Panc1 (cell line): Measurements from ENCODE around the gene KCNK5. TPM values are rescaled to one million over a fixed set of nuclear protein-coding genes. Genes with fewer than 3 reads are reported as not detected.

Experiments used
- ATAC-seq: fragments of 200-7000 bp; cut with Tn5 transposase; 2 replicates; pipeline ENCODE4 v1.9.1; 2020; ENCODE audit warnings: mild to moderate bottlenecking, moderate library complexity
- BruUV-seq: library from RNA; stranded (reverse); fragments of 400-500 nt; replicated peaks from 2 replicates; lab custom pipeline; 2021; lab: Mats Ljungman, UMichigan
- CTCF ChIA-PET: fragments of 300-600 bp; sonication (Branson Sonifier 250); formaldehyde crosslinking; loops from one replicate; lab custom pipeline; 2022; ENCODE audit warnings: antibody characterized with exemption; lab: Charles Lee
- POLR2A ChIA-PET: fragments of 300-600 bp; sonication (Branson Sonifier 250); formaldehyde crosslinking; loops from one replicate; lab custom pipeline; 2022; ENCODE audit warnings: antibody characterized with exemption; lab: Charles Lee
- DNase-seq: peaks from one replicate; pipeline ENCODE4 v3.0.0-alpha.2; 2010; ENCODE audit warnings: low read depth, low spot score
- H3K27ac ChIP-seq: 2 replicates; pipeline ENCODE4 v1.5.1; 2011; ENCODE audit warnings: mild to moderate bottlenecking, low read length, inconsistent platforms
- H3K27me3 ChIP-seq: fragments of 200-500 bp; sonication (Bioruptor generic); 2 replicates; pipeline ENCODE4 v1.6.0; 2014; ENCODE audit warnings: low read length, inconsistent platforms; ENCODE audit not compliant: control insufficient read depth, insufficient read depth
- H3K36me3 ChIP-seq: fragments of 200-500 bp; sonication (Bioruptor generic); 2 replicates; pipeline ENCODE4 v1.5.1; 2014; ENCODE audit warnings: inconsistent platforms, mild to moderate bottlenecking, low read length, moderate library complexity; ENCODE audit not compliant: control insufficient read depth, insufficient read depth
- H3K4me1 ChIP-seq: 2 replicates; pipeline ENCODE4 v1.5.1; 2011; ENCODE audit warnings: inconsistent platforms, mild to moderate bottlenecking, low read length, moderate library complexity; ENCODE audit not compliant: control insufficient read depth, insufficient read depth
- H3K4me3 ChIP-seq, 2 experiments: 2 replicates each; pipeline ENCODE4 v1.5.1; 2011 to 2012; ENCODE audit warnings: low read depth in 2 of 2, low read length in 2 of 2, mild to moderate bottlenecking in 2 of 2, inconsistent platforms in 1 of 2, moderate library complexity in 1 of 2
- H3K9me3 ChIP-seq: fragments of 200-500 bp; sonication (Bioruptor generic); 2 replicates; pipeline ENCODE4 v1.5.1; 2014; ENCODE audit warnings: low read depth, mild to moderate bottlenecking, inconsistent platforms, low read length, moderate library complexity; ENCODE audit not compliant: control insufficient read depth, insufficient read depth
- POLR2AphosphoS5 ChIP-seq: IDR thresholded peaks from 2 replicates; pipeline ENCODE4 v1.6.1; 2012; ENCODE audit warnings: mild to moderate bottlenecking, low read depth, low read length, moderate library complexity
- SIN3A ChIP-seq: IDR thresholded peaks from 2 replicates; pipeline ENCODE4 v1.6.1; 2012; ENCODE audit warnings: low read depth, mild to moderate bottlenecking, low read length, moderate library complexity, borderline replicate concordance; ENCODE audit not compliant: insufficient read depth
- TCF7L2 ChIP-seq: IDR thresholded peaks from 2 replicates; pipeline ENCODE4 v1.6.1; 2011; ENCODE audit warnings: mild to moderate bottlenecking, low read depth, low read length, inconsistent platforms
- in situ Hi-C: cut with HindIII; loops from 2 replicates; pipeline ENCODE4 v1.10.0; 2016; ENCODE audit warnings: low sequenced_read_pairs, low pct_unique_long_range_greater_than_20kb
- intact Hi-C: fragments of 100-400 bp; cut with micrococcal nuclease; formaldehyde crosslinking; loops from one replicate; pipeline ENCODE4 v1.10.0; 2022; ENCODE audit not compliant: unreplicated experiment
- total RNA-seq: library from RNA; stranded (reverse); gene quantifications from one replicate; pipeline ENCODE4 v1.2.1, GENCODE V29; 2021; ENCODE audit not compliant: unreplicated experiment
- TF ChIP-seq, protein P1 (sequence below), 2 experiments: IDR thresholded peaks; 2 replicates each; pipeline ENCODE4 v1.6.1; 2011 to 2012; ENCODE audit warnings: low read depth in 2 of 2, control low read depth in 1 of 2, low read length in 1 of 2, mild to moderate bottlenecking in 1 of 2, moderate library complexity in 1 of 2; ENCODE audit not compliant: insufficient read depth in 1 of 2
- TF ChIP-seq, protein P2 (sequence below): fragments of 450-650 bp; IDR thresholded peaks from 2 replicates; pipeline ENCODE4 v1.5.1; 2017; ENCODE audit warnings: mild to moderate bottlenecking

Gene KCNK5
- total RNA-seq, 1 experiment from 2014 or later: 0.77 TPM

DNA sequence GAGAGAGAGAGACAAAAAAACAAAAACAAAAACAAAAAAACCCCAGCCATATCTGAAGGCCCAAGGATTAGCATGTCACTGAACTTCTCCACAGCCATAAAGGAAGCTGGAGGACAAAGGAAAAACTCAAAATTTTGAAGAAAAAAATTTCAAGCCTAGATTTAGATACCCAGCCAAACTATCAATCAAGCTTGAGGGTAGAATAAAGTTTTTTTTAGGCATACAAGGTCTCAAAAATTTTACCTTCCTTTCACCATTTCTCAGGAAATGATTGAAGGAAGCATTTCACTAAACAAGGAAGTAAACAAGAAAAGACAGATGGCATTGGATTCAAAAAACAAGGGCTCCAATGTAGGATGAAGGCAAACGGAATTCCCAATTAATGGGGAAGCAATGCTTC is 52.1 kb downstream of the KCNK5 start:
- ATAC-seq: no peak
- Histone ChIP-seq H3K36me3 (no peaks in the 10 kb centered on the region), H3K4me3 (no peak overlapping the region), H3K4me1 (no peaks in the 10 kb centered on the region), H3K27me3 (no peaks in the 10 kb centered on the region), H3K9me3 (no peaks in the 10 kb centered on the region), H3K27ac (no peak overlapping the region)
- no peak for DNase-seq
- POLR2A ChIA-PET: no interaction called here
- no TSS peak for BruUV-seq
- TF ChIP-seq SIN3A (no peak), TCF7L2 (no peak), POLR2AphosphoS5 (no peak)
- TF ChIP-seq, protein P1, sequence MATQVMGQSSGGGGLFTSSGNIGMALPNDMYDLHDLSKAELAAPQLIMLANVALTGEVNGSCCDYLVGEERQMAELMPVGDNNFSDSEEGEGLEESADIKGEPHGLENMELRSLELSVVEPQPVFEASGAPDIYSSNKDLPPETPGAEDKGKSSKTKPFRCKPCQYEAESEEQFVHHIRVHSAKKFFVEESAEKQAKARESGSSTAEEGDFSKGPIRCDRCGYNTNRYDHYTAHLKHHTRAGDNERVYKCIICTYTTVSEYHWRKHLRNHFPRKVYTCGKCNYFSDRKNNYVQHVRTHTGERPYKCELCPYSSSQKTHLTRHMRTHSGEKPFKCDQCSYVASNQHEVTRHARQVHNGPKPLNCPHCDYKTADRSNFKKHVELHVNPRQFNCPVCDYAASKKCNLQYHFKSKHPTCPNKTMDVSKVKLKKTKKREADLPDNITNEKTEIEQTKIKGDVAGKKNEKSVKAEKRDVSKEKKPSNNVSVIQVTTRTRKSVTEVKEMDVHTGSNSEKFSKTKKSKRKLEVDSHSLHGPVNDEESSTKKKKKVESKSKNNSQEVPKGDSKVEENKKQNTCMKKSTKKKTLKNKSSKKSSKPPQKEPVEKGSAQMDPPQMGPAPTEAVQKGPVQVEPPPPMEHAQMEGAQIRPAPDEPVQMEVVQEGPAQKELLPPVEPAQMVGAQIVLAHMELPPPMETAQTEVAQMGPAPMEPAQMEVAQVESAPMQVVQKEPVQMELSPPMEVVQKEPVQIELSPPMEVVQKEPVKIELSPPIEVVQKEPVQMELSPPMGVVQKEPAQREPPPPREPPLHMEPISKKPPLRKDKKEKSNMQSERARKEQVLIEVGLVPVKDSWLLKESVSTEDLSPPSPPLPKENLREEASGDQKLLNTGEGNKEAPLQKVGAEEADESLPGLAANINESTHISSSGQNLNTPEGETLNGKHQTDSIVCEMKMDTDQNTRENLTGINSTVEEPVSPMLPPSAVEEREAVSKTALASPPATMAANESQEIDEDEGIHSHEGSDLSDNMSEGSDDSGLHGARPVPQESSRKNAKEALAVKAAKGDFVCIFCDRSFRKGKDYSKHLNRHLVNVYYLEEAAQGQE (IDR thresholded peaks at IDR 0.05; ENCODE audit: insufficient read depth in 1 of 2, low read depth in 2 of 2, low read length in 1 of 2): no peak
- TF ChIP-seq, protein P2, sequence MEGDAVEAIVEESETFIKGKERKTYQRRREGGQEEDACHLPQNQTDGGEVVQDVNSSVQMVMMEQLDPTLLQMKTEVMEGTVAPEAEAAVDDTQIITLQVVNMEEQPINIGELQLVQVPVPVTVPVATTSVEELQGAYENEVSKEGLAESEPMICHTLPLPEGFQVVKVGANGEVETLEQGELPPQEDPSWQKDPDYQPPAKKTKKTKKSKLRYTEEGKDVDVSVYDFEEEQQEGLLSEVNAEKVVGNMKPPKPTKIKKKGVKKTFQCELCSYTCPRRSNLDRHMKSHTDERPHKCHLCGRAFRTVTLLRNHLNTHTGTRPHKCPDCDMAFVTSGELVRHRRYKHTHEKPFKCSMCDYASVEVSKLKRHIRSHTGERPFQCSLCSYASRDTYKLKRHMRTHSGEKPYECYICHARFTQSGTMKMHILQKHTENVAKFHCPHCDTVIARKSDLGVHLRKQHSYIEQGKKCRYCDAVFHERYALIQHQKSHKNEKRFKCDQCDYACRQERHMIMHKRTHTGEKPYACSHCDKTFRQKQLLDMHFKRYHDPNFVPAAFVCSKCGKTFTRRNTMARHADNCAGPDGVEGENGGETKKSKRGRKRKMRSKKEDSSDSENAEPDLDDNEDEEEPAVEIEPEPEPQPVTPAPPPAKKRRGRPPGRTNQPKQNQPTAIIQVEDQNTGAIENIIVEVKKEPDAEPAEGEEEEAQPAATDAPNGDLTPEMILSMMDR: no peak
- intact Hi-C loops (no loop called here), in situ Hi-C loops (no loop called here)
- CTCF ChIA-PET: no interaction called here

DNA sequence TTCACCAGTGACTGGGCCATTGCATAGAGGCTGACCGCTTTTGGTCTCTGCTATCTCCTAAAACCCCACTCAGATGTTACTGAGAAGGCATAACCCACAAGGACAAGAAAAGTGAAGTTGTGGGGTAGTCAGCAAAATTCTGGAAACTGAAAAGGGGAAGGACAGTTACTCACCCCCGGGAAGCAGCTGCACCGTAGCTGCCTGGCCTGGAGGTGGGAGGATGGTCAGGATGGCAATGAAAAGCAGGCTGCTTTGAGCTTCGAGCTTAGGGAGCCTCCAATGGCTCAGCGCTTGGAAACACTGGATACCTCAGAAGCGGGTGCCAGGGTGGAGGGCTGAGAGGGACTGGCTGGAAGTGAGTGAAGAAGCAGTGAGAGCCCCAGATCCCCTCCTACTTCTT is 56.0 kb downstream of the KCNK5 start:
- POLR2A ChIA-PET: no interaction called here
- in situ Hi-C loops: no loop called here
- BruUV-seq: no TSS peak

More for the DNA sequence above, 56.0 kb downstream of the KCNK5 start:
- CTCF ChIA-PET: no interaction called here
- DNase-seq (no peak), ATAC-seq (no peak)
- intact Hi-C loops: no loop called here
- Histone ChIP-seq H3K9me3 (no peaks in the 10 kb centered on the region), H3K4me1 (no peaks in the 10 kb centered on the region), H3K27ac (no peak overlapping the region), H3K27me3 (no peaks in the 10 kb centered on the region), H3K36me3 (no peaks in the 10 kb centered on the region), H3K4me3 (no peak overlapping the region)
- TF ChIP-seq TCF7L2 (no peak), SIN3A (no peak), POLR2AphosphoS5 (no peak)
- TF ChIP-seq, protein P1 (IDR thresholded peaks at IDR 0.05; ENCODE audit: insufficient read depth in 1 of 2, low read depth in 2 of 2, low read length in 1 of 2): no peak
- TF ChIP-seq, protein P2: no peak
